A204.1 (cell line): Measurements from ENCODE around the gene TP73.

ENCODE experiments used
- FAIRE-seq: peaks from 2 replicates; lab custom pipeline; 2012; peaks lifted over from hg19 to GRCh38; lab: Jason Lieb, UNC

The TP73 gene

GRCh38 chr1:3651930-3652547, at the start of gene TP73:
TSS of gene TP73 (plus strand) at chr1:3652516. CDS start at chr1:3682366, 29,850 bp downstream.
- FAIRE-seq: no peak

DNA sequence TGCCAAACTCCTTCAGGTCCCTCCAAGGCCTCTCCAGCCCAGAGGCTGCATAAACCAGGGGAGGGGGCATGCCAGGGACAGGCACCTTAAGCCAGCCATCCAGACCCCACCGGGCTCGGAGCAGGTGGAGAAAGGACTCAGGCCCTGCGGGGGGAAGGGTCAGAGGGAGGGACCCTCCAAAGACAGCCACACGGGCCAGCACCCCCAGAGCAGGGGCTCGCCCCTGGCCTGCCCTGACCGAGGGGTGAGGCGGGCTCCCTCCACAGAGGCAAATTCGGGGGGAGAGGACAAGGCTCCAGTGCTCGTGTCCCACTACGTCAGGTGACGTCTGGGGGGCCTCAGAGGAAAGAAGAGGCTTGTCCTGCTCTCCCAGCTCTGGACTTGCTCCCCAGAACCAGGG, 49.2 kb upstream of the TP73 start:
- FAIRE-seq: no peak

- FAIRE-seq: no peak
These were observed 48.5 kb upstream of the TP73 start for GRCh38 chr1:3603571-3604467.

- no peak for FAIRE-seq
These were observed 47.8 kb upstream of the TP73 start for GRCh38 chr1:3604468-3604974.

- FAIRE-seq: no peak
These were observed 47.1 kb upstream of the TP73 start for GRCh38 chr1:3604997-3605823.

GRCh38 chr1:3606779-3607702, 45.3 kb upstream of the TP73 start:
- no peak for FAIRE-seq

- FAIRE-seq: no peak
These were observed 44.6 kb upstream of the TP73 start for GRCh38 chr1:3607703-3608065.

DNA sequence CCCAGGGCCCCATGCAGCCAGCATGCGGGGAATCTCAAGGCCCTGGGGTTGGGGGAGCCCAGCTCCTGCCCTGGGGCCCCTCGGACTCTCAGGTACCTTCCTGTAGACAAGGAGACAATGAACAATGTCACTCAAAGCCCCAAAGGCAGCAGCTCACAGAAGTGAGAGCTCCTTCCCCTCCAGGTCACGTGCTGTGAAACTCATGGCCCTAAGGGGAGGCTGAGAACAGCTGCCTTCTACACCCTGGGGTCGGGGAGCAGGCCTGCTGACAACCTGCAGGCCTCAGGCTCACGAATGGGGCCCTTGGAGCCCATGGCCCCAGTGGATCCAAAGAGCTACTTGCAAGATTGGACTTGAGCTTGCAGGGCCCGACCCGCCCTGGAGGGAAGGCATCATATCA, 44.2 kb upstream of the TP73 start:
- FAIRE-seq: no peak

DNA sequence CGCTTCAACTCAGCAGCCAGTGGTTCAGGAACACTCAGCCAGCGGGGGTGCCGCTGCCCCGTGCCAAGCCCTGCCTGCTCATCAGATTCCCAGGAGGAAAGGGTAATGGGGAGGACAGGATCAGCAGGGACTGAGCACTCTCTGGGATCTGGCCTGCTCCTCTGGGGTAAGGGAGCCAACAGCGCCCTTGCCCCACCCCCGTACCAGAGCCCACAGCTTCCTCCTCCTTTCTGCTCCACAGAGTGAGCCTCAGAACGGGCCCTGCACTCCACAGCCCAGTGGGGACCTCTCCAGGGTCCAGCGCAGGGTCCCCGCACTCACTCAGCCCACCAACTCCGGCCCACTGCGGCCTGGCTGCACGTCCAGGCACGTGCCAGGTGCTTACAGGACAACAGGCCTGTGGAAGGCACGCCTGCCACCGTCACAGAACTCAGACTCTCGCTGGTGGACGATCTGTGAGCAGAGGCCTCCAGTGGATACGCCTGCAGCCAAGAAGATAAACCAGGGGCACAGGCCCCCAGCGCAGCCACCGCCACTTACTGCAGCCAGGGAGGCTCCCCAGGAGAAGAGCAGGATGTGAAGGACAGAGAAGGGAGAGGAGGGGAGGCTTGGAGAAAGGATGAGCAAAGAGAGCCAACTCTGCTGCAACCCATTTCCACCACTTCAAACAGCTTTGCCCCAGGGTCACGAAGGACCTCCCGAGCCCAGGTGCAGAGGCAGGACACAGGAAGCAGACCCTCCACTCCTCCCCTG, 43.1 kb upstream of the TP73 start:
- no peak for FAIRE-seq

GRCh38 chr1:3609769-3610526, 42.4 kb upstream of the TP73 start:
- FAIRE-seq: no peak

GRCh38 chr1:3610527-3611169, 41.7 kb upstream of the TP73 start:
- FAIRE-seq: no peak

DNA sequence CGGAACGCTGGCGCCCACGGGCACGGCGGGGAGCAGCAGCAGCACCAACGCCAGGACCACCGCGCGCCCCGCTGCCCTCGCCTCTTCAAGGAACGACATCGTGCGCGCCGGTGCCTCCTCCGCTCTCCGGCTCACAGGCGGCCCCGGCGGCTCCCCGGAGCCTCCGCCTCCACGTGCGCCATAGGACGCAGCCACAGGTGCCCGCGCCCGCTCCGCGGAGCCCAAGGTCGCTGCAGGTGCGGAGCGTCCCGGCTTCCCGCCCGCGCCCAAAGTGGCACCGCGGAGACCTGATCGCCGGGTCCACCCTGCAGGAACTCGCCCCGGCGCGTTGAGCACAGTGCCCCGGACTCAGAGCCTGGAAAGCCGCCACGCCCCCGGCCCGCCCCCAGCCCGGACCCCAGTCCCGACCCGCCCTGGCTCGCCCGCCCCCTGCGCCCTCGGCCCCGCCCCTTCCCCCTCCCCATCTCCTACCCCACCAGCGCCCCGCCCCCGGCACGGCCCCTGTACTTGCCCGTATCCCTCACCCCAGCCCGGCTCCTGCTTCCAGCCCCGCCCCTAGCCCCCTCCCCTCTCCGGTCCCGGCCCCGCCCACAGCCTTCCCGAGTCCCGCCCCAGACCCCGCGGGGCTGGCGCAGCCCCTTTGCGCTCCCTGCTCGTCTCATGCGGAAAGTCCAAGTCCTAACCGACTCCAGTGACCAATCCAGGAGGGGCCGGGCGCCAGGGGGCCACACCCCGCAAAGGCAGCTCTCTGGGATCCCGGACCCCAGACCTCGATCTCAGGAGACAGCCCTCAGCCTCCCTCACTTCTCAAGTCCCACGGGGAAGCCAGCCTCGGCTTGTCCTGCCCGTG, 40.9 kb upstream of the TP73 start, which contains the start of gene MEGF6:
Gene MEGF6, minus strand, starts transcription at position 339 of the 850 bp plus-strand sequence. Its CDS starts 240 bp downstream, at position 99.
- no peak for FAIRE-seq

- no peak for FAIRE-seq
These were observed 40.2 kb upstream of the TP73 start for GRCh38 chr1:3612123-3612522.

GRCh38 chr1:3614755-3615742, 37.3 kb upstream of the TP73 start:
- no peak for FAIRE-seq

DNA sequence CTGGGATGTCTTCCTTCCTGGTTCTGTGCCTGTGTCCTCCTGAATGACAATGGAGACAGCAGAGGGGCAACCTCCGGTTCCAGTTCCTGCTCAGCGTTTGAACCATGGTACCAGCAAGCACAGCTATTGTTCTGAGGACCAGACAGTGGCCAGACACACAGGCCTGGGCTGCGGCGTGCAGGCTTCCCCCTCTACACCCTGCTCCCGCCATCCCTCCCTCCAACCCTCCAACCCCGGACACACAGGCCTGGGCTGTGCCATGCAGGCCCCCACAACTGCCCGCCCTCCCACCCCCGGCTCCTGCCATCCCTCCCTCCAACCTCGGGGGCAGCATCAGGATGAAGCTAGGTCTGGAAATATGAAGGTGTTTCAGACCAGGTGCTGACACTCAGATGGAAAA, 35.5 kb upstream of the TP73 start:
- FAIRE-seq: no peak

GRCh38 chr1:3617806-3618345, 34.4 kb upstream of the TP73 start:
- FAIRE-seq: no peak

DNA sequence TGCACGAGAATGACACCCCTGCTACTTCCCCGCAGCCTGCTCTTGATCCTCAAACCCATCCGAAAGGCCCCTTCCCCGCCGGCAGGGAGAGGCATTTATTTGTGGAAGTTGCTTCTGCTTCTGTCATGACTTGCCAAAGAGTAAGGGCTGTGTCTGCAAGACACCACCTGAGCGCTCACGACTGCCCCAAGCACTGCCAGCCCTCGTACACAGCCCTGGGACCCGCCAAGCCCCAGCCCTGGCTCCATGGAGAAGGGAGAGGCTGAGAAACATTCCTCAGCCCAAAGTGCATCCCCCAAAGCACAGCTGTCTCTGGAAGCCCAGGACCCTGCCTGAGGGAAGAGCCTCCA, 33.8 kb upstream of the TP73 start:
- no peak for FAIRE-seq
